Transverse colon (tissue), 4 donors: ENCODE results near the gene CLIC4. TPM values are rescaled to one million over a fixed set of nuclear protein-coding genes. Genes with fewer than 3 reads are reported as not detected.
"Not testable (repeated sequence)": the region's sequence is repeated elsewhere in the genome, so short reads cannot be mapped to it uniquely, and the experiment has no call there.

Experiments used
- DNase-seq: peaks from one replicate; pipeline ENCODE4 v3.0.0-alpha.2; 2019
- H3K27ac ChIP-seq, 4 donors: fragments of 200-600 bp; sonication (generic); 2 replicates each; pipeline ENCODE4 v1.5.1; 2016 to 2018; ENCODE audit warnings: inconsistent platforms in 4 of 4
- H3K27me3 ChIP-seq: fragments of 200-600 bp; sonication (generic); 2 replicates; pipeline ENCODE4 v1.5.1; 2017; ENCODE audit warnings: inconsistent platforms
- H3K36me3 ChIP-seq, 4 donors: fragments of 200-600 bp; sonication (generic); 2 replicates each; pipeline ENCODE4 v1.5.1; 2017 to 2019; ENCODE audit warnings: inconsistent platforms in 4 of 4
- H3K4me1 ChIP-seq, 4 donors: fragments of 200-600 bp; sonication (generic); 2 replicates each; pipeline ENCODE4 v1.5.1; 2017 to 2020; ENCODE audit warnings: inconsistent platforms in 4 of 4
- H3K4me3 ChIP-seq, 4 donors: fragments of 200-600 bp; sonication (generic); 1 replicate in 1 of 4; 2 replicates in 3 of 4; pipeline versions ENCODE4 v1.5.1 to v1.6.1; 2017 to 2019; ENCODE audit warnings: inconsistent platforms in 4 of 4
- H3K9me3 ChIP-seq, 2 donors: fragments of 200-600 bp; sonication (generic); 2 replicates each; pipeline ENCODE4 v1.5.1; 2017 to 2019; ENCODE audit warnings: inconsistent platforms in 2 of 2
- CTCF ChIP-seq, 5 experiments: fragments of 200-600 bp in 3 of 5; fragments of 450-650 bp in 2 of 5; sonication (generic) in 3 of 5; IDR thresholded peaks; 1 replicate in 2 of 5; 2 replicates in 3 of 5; pipeline ENCODE4 v1.5.1; 2016 to 2017; ENCODE audit warnings: antibody characterized with exemption in 5 of 5, inconsistent platforms in 3 of 5, mild to moderate bottlenecking in 2 of 5, moderate library complexity in 1 of 5
- EP300 ChIP-seq: sonication (generic); formaldehyde crosslinking; IDR thresholded peaks from one replicate; pipeline ENCODE4 v1.6.1; 2017; ENCODE audit warnings: antibody characterized with exemption, low read depth
- POLR2A ChIP-seq: fragments of 450-650 bp; IDR thresholded peaks from one replicate; pipeline ENCODE4 v1.6.1; 2016; ENCODE audit warnings: antibody characterized with exemption, mild to moderate bottlenecking, moderate library complexity
- POLR2AphosphoS5 ChIP-seq, 3 donors: sonication (generic); formaldehyde crosslinking; IDR thresholded peaks; one replicate each; pipeline ENCODE4 v1.6.1; 2016; ENCODE audit warnings: antibody characterized with exemption in 3 of 3
- WGBS, 2 donors: methylation state at CpG; one replicate each; pipeline ENCODE4 v1.1.5; 2018; ENCODE audit warnings: low coverage in 1 of 2; 5-methylcytosine and 5-hydroxymethylcytosine counted together
- in situ Hi-C, 4 donors: fragments of 200-750 bp; cut with MboI; loops; one replicate each; pipeline versions ENCODE4 v1.15.0 to v1.15.1; 2017; ENCODE audit warnings: low sequenced_read_pairs in 3 of 4, low pct_ligation_motif_present in 1 of 4, low pct_unique_long_range_greater_than_20kb in 1 of 4
- intact Hi-C: fragments of 100-400 bp; cut with DNase I; formaldehyde crosslinking; loops from one replicate; pipeline ENCODE4 v1.15.1; 2023; ENCODE audit warnings: low total_unique reads
- total RNA-seq, 4 donors: library from RNA; depleted of rRNA; stranded (reverse); fragments of >200 nt; gene quantifications; one replicate each; pipeline ENCODE4 v1.1.0, GENCODE V29; 2016

Gene CLIC4
- total RNA-seq, 4 donors from 2014 or later: 52.4 to 107 (median 65.0) TPM

- H3K4me1 ChIP-seq: peaks cover 6 to 19% (median 14%) of the 10 kb centered on the region in 4 donors
- in situ Hi-C loops (no loop called here), intact Hi-C loops (no loop called here)
- no peaks in the 10 kb centered on the region for H3K36me3 ChIP-seq
- 93 to 100% methylated on average over 5 of the region's 5 CpGs for WGBS, 2 donors
- no peak for DNase-seq
- H3K27ac ChIP-seq: peak overlapping the region in 1 of 4 donors; percentile 36
- no peaks in the 10 kb centered on the region for H3K9me3 ChIP-seq
- no peak overlapping the region for H3K4me3 ChIP-seq
- H3K27me3 ChIP-seq: no peaks in the 10 kb centered on the region
- TF ChIP-seq POLR2AphosphoS5 (IDR thresholded peaks at IDR 0.05): no peak
- TF ChIP-seq POLR2A: no peak
Measured at GRCh38 chr1:24779689-24780464, 34.6 kb downstream of the CLIC4 start.

DNA sequence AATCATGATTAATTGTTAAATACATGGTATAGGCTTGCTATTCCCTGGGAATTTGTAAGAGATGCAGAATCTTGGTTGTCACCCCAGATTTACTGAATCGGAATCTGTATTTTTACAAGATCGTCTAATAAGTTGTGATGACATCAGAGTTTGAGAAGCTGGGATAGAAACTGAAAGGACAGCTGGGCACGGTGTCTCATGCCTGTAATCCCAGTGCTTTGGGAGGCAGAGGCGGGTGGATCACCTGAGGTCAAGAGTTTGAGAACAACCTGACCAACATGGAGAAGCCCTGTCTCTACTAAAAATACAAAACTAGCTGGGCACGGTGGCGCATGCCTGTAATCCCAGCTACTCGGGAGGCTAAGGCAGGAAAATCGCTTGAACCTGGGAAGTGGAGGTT lies 35.4 kb downstream of the CLIC4 start:
- H3K27me3 ChIP-seq, H3K9me3 ChIP-seq, H3K4me3 ChIP-seq, DNase-seq, intact Hi-C loops, in situ Hi-C loops, H3K27ac ChIP-seq, H3K36me3 ChIP-seq: not testable (repeated sequence)
- 88 to 89% methylated on average over 8 of the region's 8 CpGs for WGBS, 2 donors
- peaks cover 6 to 19% (median 14%) of the 10 kb centered on the region in 4 donors for H3K4me1 ChIP-seq

DNA sequence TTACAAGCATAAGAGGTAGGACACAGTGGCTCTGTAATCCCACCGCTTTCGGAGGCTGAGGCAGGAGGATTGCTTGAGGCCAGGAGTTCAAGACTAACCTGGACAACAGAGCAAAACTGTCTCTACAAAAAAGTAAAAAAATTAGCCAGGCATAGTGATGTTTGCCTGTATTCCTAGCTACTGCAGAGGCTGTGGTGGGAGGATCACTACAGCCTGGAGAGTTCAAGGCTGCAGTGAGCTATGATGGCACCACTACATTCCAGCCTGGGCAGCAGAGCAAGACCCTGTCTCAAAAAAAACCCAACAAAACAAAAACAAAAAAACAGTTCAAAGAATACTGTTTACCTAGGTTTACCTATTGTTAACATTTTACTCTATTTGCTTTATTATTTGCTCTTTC lies 37.4 kb downstream of the CLIC4 start:
- no peak overlapping the region for H3K27ac ChIP-seq
- peaks cover 0 to 28% (median 7%) of the 10 kb centered on the region in 4 donors for H3K4me1 ChIP-seq

GRCh38 chr1:24783713-24784112 lies 38.5 kb downstream of the CLIC4 start:
- TF ChIP-seq POLR2AphosphoS5 (IDR thresholded peaks at IDR 0.05) (no peak), POLR2A (no peak)
- H3K9me3 ChIP-seq: no peaks in the 10 kb centered on the region
- intact Hi-C loops (no loop called here), in situ Hi-C loops (no loop called here)
- no peak overlapping the region for H3K27ac ChIP-seq
- WGBS, 2 donors: 76 to 89% methylated on average over 1 of the region's 1 CpG
- H3K27me3 ChIP-seq: no peaks in the 10 kb centered on the region
- no peak overlapping the region for H3K4me3 ChIP-seq
- H3K4me1 ChIP-seq: peaks cover 0 to 20% (median 6%) of the 10 kb centered on the region in 4 donors
- DNase-seq: no peak
- H3K36me3 ChIP-seq: no peaks in the 10 kb centered on the region

More for the DNA sequence above, 37.4 kb downstream of the CLIC4 start:
- Histone ChIP-seq H3K9me3 (no peaks in the 10 kb centered on the region), H3K27me3 (no peaks in the 10 kb centered on the region), H3K36me3 (no peaks in the 10 kb centered on the region), H3K4me3 (no peak overlapping the region)
- in situ Hi-C loops (no loop called here), intact Hi-C loops (no loop called here)
- TF ChIP-seq POLR2A (no peak), EP300 (no peak), POLR2AphosphoS5 (IDR thresholded peaks at IDR 0.05) (no peak), CTCF (IDR thresholded peaks at IDR 0.05) (no peak)
- WGBS, 2 donors: 94 to 97% methylated on average over 2 of the region's 2 CpGs
- DNase-seq: no peak

DNA sequence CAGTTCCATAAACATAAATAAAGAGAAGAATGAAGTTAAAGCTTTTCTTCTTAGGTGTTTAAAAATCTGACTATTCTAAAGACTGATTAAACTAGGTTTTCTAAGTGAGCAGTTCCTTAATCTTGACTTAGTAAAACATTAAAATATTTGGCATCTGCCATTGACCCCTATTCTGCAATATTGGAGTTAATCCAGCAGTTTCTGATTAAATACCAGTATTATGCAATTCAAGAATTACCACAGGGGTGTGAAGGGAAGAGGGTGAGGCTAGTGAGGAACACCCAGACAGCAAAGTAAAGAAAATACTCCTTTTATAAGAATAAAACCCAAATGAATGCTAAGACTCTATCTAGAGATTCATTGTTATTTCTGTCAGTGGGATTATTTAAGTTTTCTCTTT lies 40.9 kb downstream of the CLIC4 start:
- peaks cover 0 to 23% (median 0%) of the 10 kb centered on the region in 4 donors for H3K4me1 ChIP-seq
- no peaks in the 10 kb centered on the region for H3K36me3 ChIP-seq
- H3K9me3 ChIP-seq: no peaks in the 10 kb centered on the region
- no peak overlapping the region for H3K4me3 ChIP-seq
- intact Hi-C loops (no loop called here), in situ Hi-C loops (no loop called here)
- H3K27ac ChIP-seq: peak overlapping the region in 2 of 4 donors; percentile 2 to 26
- DNase-seq: no peak
- H3K27me3 ChIP-seq: no peaks in the 10 kb centered on the region
- TF ChIP-seq POLR2AphosphoS5 (IDR thresholded peaks at IDR 0.05): no peak

- no peak for DNase-seq
- Histone ChIP-seq H3K27me3 (no peaks in the 10 kb centered on the region), H3K4me1 (peaks cover 0 to 38% (median 3%) of the 10 kb centered on the region in 4 donors), H3K36me3 (no peaks in the 10 kb centered on the region), H3K9me3 (no peaks in the 10 kb centered on the region), H3K27ac (no peak overlapping the region), H3K4me3 (no peak overlapping the region)
- in situ Hi-C loops (no loop called here), intact Hi-C loops (no loop called here)
- TF ChIP-seq POLR2AphosphoS5 (IDR thresholded peaks at IDR 0.05): no peak
- TF ChIP-seq CTCF (IDR thresholded peaks at IDR 0.05): no peak
Measured at GRCh38 chr1:24790490-24790889, 45.2 kb downstream of the CLIC4 start.
